ENCODE measurements around the gene MFAP3L. TPM values are rescaled to one million over a fixed set of nuclear protein-coding genes. Genes with fewer than 3 reads are reported as not detected.
A peak's percentile ranks its signal among the peaks of the same experiment; 100 is the strongest.
"Not testable (repeated sequence)": the region's sequence is repeated elsewhere in the genome, so short reads cannot be mapped to it uniquely, and the experiment has no call there.

MFAP3L gene
- total RNA-seq, 1 donor from 2014 or later = 1.6 TPM

- TF ChIP-seq CTCF (IDR thresholded peaks at IDR 0.05; ENCODE audit: insufficient read depth, low read length, severe bottlenecking) = no peak
- Histone ChIP-seq H3K27me3 (ENCODE audit: control insufficient read depth, insufficient read depth, low read length) (no peaks in the 10 kb centered on the region), H3K4me3 (ENCODE audit: low read depth, low read length) (no peak overlapping the region), H3K36me3 (ENCODE audit: control insufficient read depth, insufficient read depth, low read length) (no peaks in the 10 kb centered on the region)
- FAIRE-seq = no peak
- DNase-seq (ENCODE audit: low read depth) = no peak
Observed at GRCh38 chr4:170057866-170058265, 31.7 kb upstream of the MFAP3L start.

- Histone ChIP-seq H3K36me3 (ENCODE audit: control insufficient read depth, insufficient read depth, low read length) (no peaks in the 10 kb centered on the region), H3K4me3 (ENCODE audit: low read depth, low read length) (no peak overlapping the region), H3K27me3 (ENCODE audit: control insufficient read depth, insufficient read depth, low read length) (no peaks in the 10 kb centered on the region)
- DNase-seq (ENCODE audit: low read depth) (no peak), FAIRE-seq (no peak)
- no peak for TF ChIP-seq CTCF (IDR thresholded peaks at IDR 0.05; ENCODE audit: insufficient read depth, low read length, severe bottlenecking)
Observed at GRCh38 chr4:170052919-170053318, 26.7 kb upstream of the MFAP3L start.

- no peak for TF ChIP-seq CTCF (IDR thresholded peaks at IDR 0.05; ENCODE audit: insufficient read depth, low read length, severe bottlenecking)
- H3K36me3 ChIP-seq (ENCODE audit: control insufficient read depth, insufficient read depth, low read length) = no peaks in the 10 kb centered on the region
- no peak for DNase-seq (ENCODE audit: low read depth)
- no peak for FAIRE-seq
- no peak overlapping the region for H3K4me3 ChIP-seq (ENCODE audit: low read depth, low read length)
- no peaks in the 10 kb centered on the region for H3K27me3 ChIP-seq (ENCODE audit: control insufficient read depth, insufficient read depth, low read length)
Observed at GRCh38 chr4:170051402-170051801, 25.2 kb upstream of the MFAP3L start.

- no peaks in the 10 kb centered on the region for H3K36me3 ChIP-seq (ENCODE audit: control insufficient read depth, insufficient read depth, low read length)
- TF ChIP-seq CTCF (IDR thresholded peaks at IDR 0.05; ENCODE audit: insufficient read depth, low read length, severe bottlenecking) = no peak
- H3K4me3 ChIP-seq (ENCODE audit: low read depth, low read length) = no peak overlapping the region
- DNase-seq (ENCODE audit: low read depth) = no peak
- FAIRE-seq = no peak
- H3K27me3 ChIP-seq (ENCODE audit: control insufficient read depth, insufficient read depth, low read length) = no peaks in the 10 kb centered on the region
Observed at GRCh38 chr4:170049766-170050165, 23.6 kb upstream of the MFAP3L start.

- FAIRE-seq (no peak), DNase-seq (ENCODE audit: low read depth) (peak; percentile 58)
- H3K4me3 ChIP-seq (ENCODE audit: low read depth, low read length) = no peak overlapping the region
- no peaks in the 10 kb centered on the region for H3K36me3 ChIP-seq (ENCODE audit: control insufficient read depth, insufficient read depth, low read length)
- no peaks in the 10 kb centered on the region for H3K27me3 ChIP-seq (ENCODE audit: control insufficient read depth, insufficient read depth, low read length)
- TF ChIP-seq CTCF (IDR thresholded peaks at IDR 0.05; ENCODE audit: insufficient read depth, low read length, severe bottlenecking) = peak; percentile 43
Observed at GRCh38 chr4:170047771-170048354, 21.7 kb upstream of the MFAP3L start.

GRCh38 chr4:170046156-170046555 lies 20.0 kb upstream of the MFAP3L start:
- not testable (repeated sequence) for FAIRE-seq; H3K4me3 ChIP-seq (ENCODE audit: low read depth, low read length); H3K27me3 ChIP-seq (ENCODE audit: control insufficient read depth, insufficient read depth, low read length); DNase-seq (ENCODE audit: low read depth); H3K36me3 ChIP-seq (ENCODE audit: control insufficient read depth, insufficient read depth, low read length)

Measured in bronchial epithelial cell (primary cell).